GM23338 (cell line): ENCODE measurements around the gene CFH. TPM values are rescaled to one million over a fixed set of nuclear protein-coding genes. Genes with fewer than 3 reads are reported as not detected.
A peak's percentile ranks its signal among the peaks of the same experiment; 100 is the strongest.

ENCODE experiments used
- ATAC-seq: fragments of 200-7000 bp; cut with Tn5 transposase; 3 replicates; pipeline ENCODE4 v1.9.1; 2020
- DNase-seq: peaks from one replicate; pipeline ENCODE4 v3.0.0-alpha.2; 2015; ENCODE audit warnings: low spot score
- H2AFZ ChIP-seq: fragments of 200-600 bp; sonication (generic); 2 replicates; pipeline ENCODE4 v1.8.0; 2016; ENCODE audit warnings: antibody characterized with exemption, mild to moderate bottlenecking, moderate library complexity
- H3F3A ChIP-seq: fragments of 200-600 bp; sonication (generic); replicated peaks from 2 replicates; pipeline ENCODE4 v1.8.0; 2017; ENCODE audit warnings: antibody characterized with exemption, mixed run types, low read depth
- H3K27ac ChIP-seq: fragments of 200-600 bp; sonication (generic); 2 replicates; pipeline ENCODE4 v1.6.1; 2016; ENCODE audit warnings: low read depth
- H3K27me3 ChIP-seq: fragments of 200-600 bp; sonication (generic); 2 replicates; pipeline ENCODE4 v1.8.0; 2016; ENCODE audit warnings: mild to moderate bottlenecking, mixed run types, moderate library complexity; ENCODE audit not compliant: insufficient read depth
- H3K36me3 ChIP-seq: fragments of 200-600 bp; sonication (generic); 2 replicates; pipeline ENCODE4 v1.8.0; 2016; ENCODE audit warnings: mild to moderate bottlenecking; ENCODE audit not compliant: insufficient read depth
- H3K4me1 ChIP-seq: fragments of 200-600 bp; sonication (generic); 2 replicates; pipeline ENCODE4 v1.8.0; 2016; ENCODE audit warnings: mild to moderate bottlenecking, moderate library complexity; ENCODE audit not compliant: insufficient read depth
- H3K4me2 ChIP-seq: fragments of 200-600 bp; sonication (generic); 2 replicates; pipeline ENCODE4 v1.7.1; 2017; ENCODE audit warnings: mixed run types
- H3K4me3 ChIP-seq: fragments of 200-600 bp; sonication (generic); 2 replicates; pipeline ENCODE4 v1.6.1; 2016; ENCODE audit warnings: mixed run types
- H3K79me2 ChIP-seq: fragments of 200-600 bp; sonication (generic); replicated peaks from 2 replicates; pipeline ENCODE4 v1.8.0; 2017; ENCODE audit warnings: mild to moderate bottlenecking; ENCODE audit not compliant: insufficient read depth
- H3K9me2 ChIP-seq: fragments of 200-600 bp; sonication (generic); 2 replicates; pipeline ENCODE4 v1.8.0; 2017; ENCODE audit not compliant: insufficient read depth
- H4K20me1 ChIP-seq: fragments of 200-600 bp; sonication (generic); replicated peaks from 2 replicates; pipeline ENCODE4 v1.8.0; 2017; ENCODE audit warnings: mild to moderate bottlenecking; ENCODE audit not compliant: insufficient read depth
- H3K27ac Mint-ChIP-seq: 2 replicates; pipeline ENCODE4 v1.8.0; 2020; ENCODE audit warnings: inconsistent platforms, mild to moderate bottlenecking, moderate library complexity, mixed read lengths
- H3K27me3 Mint-ChIP-seq: 3 replicates; pipeline ENCODE4 v1.8.0; 2022; ENCODE audit warnings: low read depth, mild to moderate bottlenecking, moderate library complexity, mixed read lengths, inconsistent platforms; ENCODE audit not compliant: insufficient read depth, poor library complexity
- H3K36me3 Mint-ChIP-seq: 3 replicates; pipeline ENCODE4 v1.8.0; 2021; ENCODE audit warnings: low read depth, mild to moderate bottlenecking, inconsistent platforms, moderate library complexity, mixed read lengths
- H3K4me1 Mint-ChIP-seq: 3 replicates; pipeline ENCODE4 v1.8.0; 2020; ENCODE audit warnings: mild to moderate bottlenecking, inconsistent platforms, mixed read lengths
- H3K4me3 Mint-ChIP-seq: 3 replicates; pipeline ENCODE4 v1.8.0; 2021; ENCODE audit warnings: moderate library complexity, mild to moderate bottlenecking, inconsistent platforms, mixed read lengths
- H3K9me3 Mint-ChIP-seq: 3 replicates; pipeline ENCODE4 v1.8.0; 2020; ENCODE audit warnings: moderate library complexity, mild to moderate bottlenecking, inconsistent platforms, mixed read lengths
- CREB1 ChIP-seq: fragments of 250-450 bp; sonication (Bioruptor Pico); IDR thresholded peaks from 2 replicates; pipeline ENCODE4 v1.5.0; 2020; ENCODE audit warnings: low read depth, mild to moderate bottlenecking, moderate library complexity
- EZH2 ChIP-seq: fragments of 200-600 bp; sonication (generic); IDR thresholded peaks from one replicate; pipeline ENCODE4 v1.8.0; 2017; ENCODE audit warnings: antibody characterized with exemption, mild to moderate bottlenecking, low read depth; ENCODE audit not compliant: unreplicated experiment
- EZH2phosphoT487 ChIP-seq: fragments of 200-600 bp; sonication (generic); IDR thresholded peaks from one replicate; pipeline ENCODE4 v1.8.1; 2018; ENCODE audit warnings: antibody characterized with exemption; ENCODE audit not compliant: unreplicated experiment
- JUNB ChIP-seq: IDR thresholded peaks from one replicate; pipeline ENCODE4 v1.6.1; 2016; ENCODE audit warnings: antibody characterized with exemption; ENCODE audit not compliant: unreplicated experiment
- NANOG ChIP-seq: IDR thresholded peaks from 2 replicates; pipeline ENCODE4 v1.6.1; 2016; ENCODE audit warnings: antibody characterized with exemption, borderline replicate concordance
- POLR2AphosphoS5 ChIP-seq: IDR thresholded peaks from 2 replicates; pipeline ENCODE4 v1.6.1; 2016; ENCODE audit warnings: antibody characterized with exemption, low read depth
- STAT1 ChIP-seq: IDR thresholded peaks from one replicate; pipeline ENCODE4 v1.6.1; 2016; ENCODE audit warnings: antibody characterized with exemption; ENCODE audit not compliant: unreplicated experiment
- ZNF114 ChIP-seq: fragments of 250-450 bp; sonication (Bioruptor Pico); IDR thresholded peaks from 2 replicates; pipeline ENCODE4 v1.5.0; 2020; ENCODE audit warnings: mild to moderate bottlenecking, moderate library complexity
- ZNF331 ChIP-seq: fragments of 250-450 bp; sonication (Bioruptor Pico); IDR thresholded peaks from 2 replicates; pipeline ENCODE4 v1.5.0; 2020; ENCODE audit warnings: low read depth, mild to moderate bottlenecking, moderate library complexity
- polyA plus RNA-seq: library from polyadenylated mRNA; unstranded; fragments of >200 nt; fragmentation: Nextera tagmentation; extraction: Ambion mirVana; gene quantifications from 2 replicates; pipeline ENCODE4 v1.2.1, GENCODE V29; 2016
- total RNA-seq: library from RNA; depleted of rRNA; stranded (reverse); fragments of >200 nt; shearing (Covaris generic); gene quantifications from 2 replicates; pipeline ENCODE4 v1.2.3, GENCODE V29; 2014
- TF ChIP-seq, protein P1 (sequence below), 2 experiments: fragments of 200-600 bp in 1 of 2; sonication (generic) in 1 of 2; conservative IDR thresholded peaks; 2 replicates each; pipeline versions ENCODE4 v1.5.1 to v1.6.1; 2016 to 2017; ENCODE audit warnings: antibody characterized with exemption in 2 of 2, low read depth in 2 of 2, mild to moderate bottlenecking in 2 of 2, moderate library complexity in 1 of 2
- TF ChIP-seq, protein P2 (sequence below): IDR thresholded peaks from 2 replicates; pipeline ENCODE4 v1.6.1; 2016; ENCODE audit warnings: antibody characterized with exemption
- TF ChIP-seq, protein P3 (sequence below): IDR thresholded peaks from one replicate; pipeline ENCODE4 v1.6.1; 2018; ENCODE audit warnings: antibody characterized with exemption; ENCODE audit not compliant: unreplicated experiment
- TF ChIP-seq, protein P4 (sequence below): fragments of 250-450 bp; sonication (Bioruptor Pico); IDR thresholded peaks from 2 replicates; pipeline ENCODE4 v1.5.0; 2020; ENCODE audit warnings: mild to moderate bottlenecking, moderate library complexity

Gene CFH
- total and polyA plus RNA-seq, 2 experiments from 2014 or later = not detected

DNA sequence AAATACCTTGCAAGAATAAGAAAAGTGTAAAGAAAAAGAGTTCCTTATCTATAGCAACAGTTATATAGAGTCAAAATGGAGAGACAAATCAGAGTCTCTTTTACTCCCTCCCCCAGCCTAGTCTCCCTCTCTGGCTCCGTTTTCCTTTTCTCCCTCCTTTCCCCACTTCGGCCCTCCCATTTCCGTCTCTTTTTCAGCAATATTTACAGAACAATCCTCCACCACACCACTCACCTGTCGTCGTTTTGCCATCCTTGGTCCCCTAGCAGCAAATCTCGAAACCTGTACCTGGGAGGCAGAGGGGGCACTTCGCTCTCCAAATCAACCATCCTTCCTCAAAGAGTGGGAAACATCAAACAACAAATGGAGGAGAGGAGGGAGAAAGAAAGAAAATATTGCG, 43.9 kb upstream of the CFH start:
- no peaks in the 10 kb centered on the region for H4K20me1 ChIP-seq
- peak overlapping the region; percentile 92 for H3K4me2 ChIP-seq
- peak overlapping the region; percentile 84 for H3K4me3 ChIP-seq
- peaks cover 9% of the 10 kb centered on the region for H3F3A ChIP-seq
- H3K27me3 Mint-ChIP-seq = peaks cover 3% of the 10 kb centered on the region
- ATAC-seq (peak; percentile 2), DNase-seq (peak; percentile 55)
- H3K79me2 ChIP-seq = peaks cover 49% of the 10 kb centered on the region
- H2AFZ ChIP-seq = peak overlapping the region; percentile 45
- H3K27ac ChIP-seq = peak overlapping the region; percentile 100
- H3K9me3 Mint-ChIP-seq = no peaks in the 10 kb centered on the region
- peak overlapping the region; percentile 97 for H3K4me3 Mint-ChIP-seq
- peaks cover 43% of the 10 kb centered on the region for H3K4me1 Mint-ChIP-seq
- no peaks in the 10 kb centered on the region for H3K9me2 ChIP-seq
- H3K27me3 ChIP-seq = no peaks in the 10 kb centered on the region
- peaks cover 35% of the 10 kb centered on the region for H3K4me1 ChIP-seq
- no peak for TF ChIP-seq EZH2
- TF ChIP-seq ZNF331 (CRISPR knock-in tag) = no peak
- no peak for TF ChIP-seq CREB1 (CRISPR knock-in tag)
- TF ChIP-seq JUNB = no peak
- no peak for TF ChIP-seq ZNF114 (CRISPR knock-in tag)
- TF ChIP-seq NANOG = no peak; the same call in 1 of the 2 replicates
- no peak for TF ChIP-seq EZH2phosphoT487
- TF ChIP-seq, protein P1, sequence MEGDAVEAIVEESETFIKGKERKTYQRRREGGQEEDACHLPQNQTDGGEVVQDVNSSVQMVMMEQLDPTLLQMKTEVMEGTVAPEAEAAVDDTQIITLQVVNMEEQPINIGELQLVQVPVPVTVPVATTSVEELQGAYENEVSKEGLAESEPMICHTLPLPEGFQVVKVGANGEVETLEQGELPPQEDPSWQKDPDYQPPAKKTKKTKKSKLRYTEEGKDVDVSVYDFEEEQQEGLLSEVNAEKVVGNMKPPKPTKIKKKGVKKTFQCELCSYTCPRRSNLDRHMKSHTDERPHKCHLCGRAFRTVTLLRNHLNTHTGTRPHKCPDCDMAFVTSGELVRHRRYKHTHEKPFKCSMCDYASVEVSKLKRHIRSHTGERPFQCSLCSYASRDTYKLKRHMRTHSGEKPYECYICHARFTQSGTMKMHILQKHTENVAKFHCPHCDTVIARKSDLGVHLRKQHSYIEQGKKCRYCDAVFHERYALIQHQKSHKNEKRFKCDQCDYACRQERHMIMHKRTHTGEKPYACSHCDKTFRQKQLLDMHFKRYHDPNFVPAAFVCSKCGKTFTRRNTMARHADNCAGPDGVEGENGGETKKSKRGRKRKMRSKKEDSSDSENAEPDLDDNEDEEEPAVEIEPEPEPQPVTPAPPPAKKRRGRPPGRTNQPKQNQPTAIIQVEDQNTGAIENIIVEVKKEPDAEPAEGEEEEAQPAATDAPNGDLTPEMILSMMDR (conservative IDR thresholded peaks at IDR 0.05; ENCODE audit: low read depth in 2 of 2) = no peak
- TF ChIP-seq, protein P2, sequence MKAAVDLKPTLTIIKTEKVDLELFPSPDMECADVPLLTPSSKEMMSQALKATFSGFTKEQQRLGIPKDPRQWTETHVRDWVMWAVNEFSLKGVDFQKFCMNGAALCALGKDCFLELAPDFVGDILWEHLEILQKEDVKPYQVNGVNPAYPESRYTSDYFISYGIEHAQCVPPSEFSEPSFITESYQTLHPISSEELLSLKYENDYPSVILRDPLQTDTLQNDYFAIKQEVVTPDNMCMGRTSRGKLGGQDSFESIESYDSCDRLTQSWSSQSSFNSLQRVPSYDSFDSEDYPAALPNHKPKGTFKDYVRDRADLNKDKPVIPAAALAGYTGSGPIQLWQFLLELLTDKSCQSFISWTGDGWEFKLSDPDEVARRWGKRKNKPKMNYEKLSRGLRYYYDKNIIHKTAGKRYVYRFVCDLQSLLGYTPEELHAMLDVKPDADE = no peak
- TF ChIP-seq, protein P3, sequence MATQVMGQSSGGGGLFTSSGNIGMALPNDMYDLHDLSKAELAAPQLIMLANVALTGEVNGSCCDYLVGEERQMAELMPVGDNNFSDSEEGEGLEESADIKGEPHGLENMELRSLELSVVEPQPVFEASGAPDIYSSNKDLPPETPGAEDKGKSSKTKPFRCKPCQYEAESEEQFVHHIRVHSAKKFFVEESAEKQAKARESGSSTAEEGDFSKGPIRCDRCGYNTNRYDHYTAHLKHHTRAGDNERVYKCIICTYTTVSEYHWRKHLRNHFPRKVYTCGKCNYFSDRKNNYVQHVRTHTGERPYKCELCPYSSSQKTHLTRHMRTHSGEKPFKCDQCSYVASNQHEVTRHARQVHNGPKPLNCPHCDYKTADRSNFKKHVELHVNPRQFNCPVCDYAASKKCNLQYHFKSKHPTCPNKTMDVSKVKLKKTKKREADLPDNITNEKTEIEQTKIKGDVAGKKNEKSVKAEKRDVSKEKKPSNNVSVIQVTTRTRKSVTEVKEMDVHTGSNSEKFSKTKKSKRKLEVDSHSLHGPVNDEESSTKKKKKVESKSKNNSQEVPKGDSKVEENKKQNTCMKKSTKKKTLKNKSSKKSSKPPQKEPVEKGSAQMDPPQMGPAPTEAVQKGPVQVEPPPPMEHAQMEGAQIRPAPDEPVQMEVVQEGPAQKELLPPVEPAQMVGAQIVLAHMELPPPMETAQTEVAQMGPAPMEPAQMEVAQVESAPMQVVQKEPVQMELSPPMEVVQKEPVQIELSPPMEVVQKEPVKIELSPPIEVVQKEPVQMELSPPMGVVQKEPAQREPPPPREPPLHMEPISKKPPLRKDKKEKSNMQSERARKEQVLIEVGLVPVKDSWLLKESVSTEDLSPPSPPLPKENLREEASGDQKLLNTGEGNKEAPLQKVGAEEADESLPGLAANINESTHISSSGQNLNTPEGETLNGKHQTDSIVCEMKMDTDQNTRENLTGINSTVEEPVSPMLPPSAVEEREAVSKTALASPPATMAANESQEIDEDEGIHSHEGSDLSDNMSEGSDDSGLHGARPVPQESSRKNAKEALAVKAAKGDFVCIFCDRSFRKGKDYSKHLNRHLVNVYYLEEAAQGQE = no peak
- TF ChIP-seq, protein P4, sequence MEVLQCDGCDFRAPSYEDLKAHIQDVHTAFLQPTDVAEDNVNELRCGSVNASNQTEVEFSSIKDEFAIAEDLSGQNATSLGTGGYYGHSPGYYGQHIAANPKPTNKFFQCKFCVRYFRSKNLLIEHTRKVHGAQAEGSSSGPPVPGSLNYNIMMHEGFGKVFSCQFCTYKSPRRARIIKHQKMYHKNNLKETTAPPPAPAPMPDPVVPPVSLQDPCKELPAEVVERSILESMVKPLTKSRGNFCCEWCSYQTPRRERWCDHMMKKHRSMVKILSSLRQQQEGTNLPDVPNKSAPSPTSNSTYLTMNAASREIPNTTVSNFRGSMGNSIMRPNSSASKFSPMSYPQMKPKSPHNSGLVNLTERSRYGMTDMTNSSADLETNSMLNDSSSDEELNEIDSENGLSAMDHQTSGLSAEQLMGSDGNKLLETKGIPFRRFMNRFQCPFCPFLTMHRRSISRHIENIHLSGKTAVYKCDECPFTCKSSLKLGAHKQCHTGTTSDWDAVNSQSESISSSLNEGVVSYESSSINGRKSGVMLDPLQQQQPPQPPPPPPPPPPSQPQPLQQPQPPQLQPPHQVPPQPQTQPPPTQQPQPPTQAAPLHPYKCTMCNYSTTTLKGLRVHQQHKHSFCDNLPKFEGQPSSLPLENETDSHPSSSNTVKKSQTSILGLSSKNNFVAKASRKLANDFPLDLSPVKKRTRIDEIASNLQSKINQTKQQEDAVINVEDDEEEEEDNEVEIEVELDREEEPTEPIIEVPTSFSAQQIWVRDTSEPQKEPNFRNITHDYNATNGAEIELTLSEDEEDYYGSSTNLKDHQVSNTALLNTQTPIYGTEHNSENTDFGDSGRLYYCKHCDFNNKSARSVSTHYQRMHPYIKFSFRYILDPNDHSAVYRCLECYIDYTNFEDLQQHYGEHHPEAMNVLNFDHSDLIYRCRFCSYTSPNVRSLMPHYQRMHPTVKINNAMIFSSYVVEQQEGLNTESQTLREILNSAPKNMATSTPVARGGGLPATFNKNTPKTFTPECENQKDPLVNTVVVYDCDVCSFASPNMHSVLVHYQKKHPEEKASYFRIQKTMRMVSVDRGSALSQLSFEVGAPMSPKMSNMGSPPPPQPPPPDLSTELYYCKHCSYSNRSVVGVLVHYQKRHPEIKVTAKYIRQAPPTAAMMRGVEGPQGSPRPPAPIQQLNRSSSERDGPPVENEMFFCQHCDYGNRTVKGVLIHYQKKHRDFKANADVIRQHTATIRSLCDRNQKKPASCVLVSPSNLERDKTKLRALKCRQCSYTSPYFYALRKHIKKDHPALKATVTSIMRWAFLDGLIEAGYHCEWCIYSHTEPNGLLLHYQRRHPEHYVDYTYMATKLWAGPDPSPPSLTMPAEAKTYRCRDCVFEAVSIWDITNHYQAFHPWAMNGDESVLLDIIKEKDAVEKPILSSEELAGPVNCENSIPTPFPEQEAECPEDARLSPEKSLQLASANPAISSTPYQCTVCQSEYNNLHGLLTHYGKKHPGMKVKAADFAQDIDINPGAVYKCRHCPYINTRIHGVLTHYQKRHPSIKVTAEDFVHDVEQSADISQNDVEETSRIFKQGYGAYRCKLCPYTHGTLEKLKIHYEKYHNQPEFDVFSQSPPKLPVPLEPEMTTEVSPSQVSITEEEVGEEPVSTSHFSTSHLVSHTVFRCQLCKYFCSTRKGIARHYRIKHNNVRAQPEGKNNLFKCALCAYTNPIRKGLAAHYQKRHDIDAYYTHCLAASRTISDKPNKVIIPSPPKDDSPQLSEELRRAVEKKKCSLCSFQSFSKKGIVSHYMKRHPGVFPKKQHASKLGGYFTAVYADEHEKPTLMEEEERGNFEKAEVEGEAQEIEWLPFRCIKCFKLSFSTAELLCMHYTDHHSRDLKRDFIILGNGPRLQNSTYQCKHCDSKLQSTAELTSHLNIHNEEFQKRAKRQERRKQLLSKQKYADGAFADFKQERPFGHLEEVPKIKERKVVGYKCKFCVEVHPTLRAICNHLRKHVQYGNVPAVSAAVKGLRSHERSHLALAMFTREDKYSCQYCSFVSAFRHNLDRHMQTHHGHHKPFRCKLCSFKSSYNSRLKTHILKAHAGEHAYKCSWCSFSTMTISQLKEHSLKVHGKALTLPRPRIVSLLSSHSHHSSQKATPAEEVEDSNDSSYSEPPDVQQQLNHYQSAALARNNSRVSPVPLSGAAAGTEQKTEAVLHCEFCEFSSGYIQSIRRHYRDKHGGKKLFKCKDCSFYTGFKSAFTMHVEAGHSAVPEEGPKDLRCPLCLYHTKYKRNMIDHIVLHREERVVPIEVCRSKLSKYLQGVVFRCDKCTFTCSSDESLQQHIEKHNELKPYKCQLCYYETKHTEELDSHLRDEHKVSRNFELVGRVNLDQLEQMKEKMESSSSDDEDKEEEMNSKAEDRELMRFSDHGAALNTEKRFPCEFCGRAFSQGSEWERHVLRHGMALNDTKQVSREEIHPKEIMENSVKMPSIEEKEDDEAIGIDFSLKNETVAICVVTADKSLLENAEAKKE (CRISPR knock-in tag) = no peak
- no peak for TF ChIP-seq STAT1
- no peak for TF ChIP-seq POLR2AphosphoS5
- H3K36me3 Mint-ChIP-seq = 0 out of 3 replicates have a peak, but pooled peaks cover 6% of the 10 kb centered on the region
- H3K27ac Mint-ChIP-seq = peak overlapping the region; percentile 98
- H3K36me3 ChIP-seq = no peaks in the 10 kb centered on the region; the same call in 1 of the 2 replicates
